Measurements from ENCODE around the gene PLAC8. TPM values are rescaled to one million over a fixed set of nuclear protein-coding genes. Genes with fewer than 3 reads are reported as not detected.

Gene PLAC8
- total and polyA plus RNA-seq, 2 of the 8 experiments (the other 6 are each of a cell fraction or from before 2014, with no cell fraction given): 0.98 to 1.1 TPM

DNA sequence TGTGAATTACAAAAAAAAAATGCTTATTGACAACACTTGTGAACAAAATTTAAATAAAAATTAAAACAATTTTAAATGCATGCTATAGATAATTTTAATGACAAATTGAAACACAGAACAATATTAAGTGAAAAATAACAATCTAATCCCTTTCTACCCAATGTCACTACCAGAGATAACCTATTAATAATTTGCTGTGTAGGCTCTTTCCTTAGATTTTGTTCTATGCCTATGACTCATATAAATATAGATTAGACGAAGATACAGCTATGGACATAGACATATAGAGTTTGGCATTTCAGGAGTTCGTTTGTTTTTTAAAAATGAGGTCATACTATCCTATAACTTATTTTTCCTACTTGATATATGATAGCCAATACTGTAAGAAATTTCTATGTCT, 18.1 kb downstream of the PLAC8 start (continued):
- TF ChIP-seq EZH2 (IDR thresholded peaks at IDR 0.05; ENCODE audit: low read depth, low read length, severe bottlenecking): no peak
- no peak for TF ChIP-seq SIN3A (conservative IDR thresholded peaks at IDR 0.05 in 1 of 2, IDR thresholded peaks at IDR 0.05 in 1 of 2; ENCODE audit: low read depth in 1 of 2, low read length in 2 of 2)
- no peak for TF ChIP-seq SP1 (IDR thresholded peaks at IDR 0.05; ENCODE audit: low read depth, low read length)
